Measurements from ENCODE around the gene PROM2.

PROM2 gene

GRCh38 chr2:95320344-95320712 is 46.1 kb downstream of the PROM2 start:
- no peak overlapping the region for H3K4me3 ChIP-seq (ENCODE audit: low read depth, low read length)
- DNase-seq (ENCODE audit: low read depth), result no peak

GRCh38 chr2:95320986-95321767 is 46.9 kb downstream of the PROM2 start:
- TF ChIP-seq CTCF (IDR thresholded peaks at IDR 0.05; ENCODE audit: low read depth, low read length, missing control alignments), result no peak
- no peak for DNase-seq (ENCODE audit: low read depth)
- H3K4me3 ChIP-seq (ENCODE audit: low read depth, low read length), result no peak overlapping the region

More at GRCh38 chr2:95320344-95320712, 46.1 kb downstream of the PROM2 start:
- no peak for TF ChIP-seq CTCF (IDR thresholded peaks at IDR 0.05; ENCODE audit: low read depth, low read length, missing control alignments)

- DNase-seq (ENCODE audit: low read depth), result no peak
- H3K4me3 ChIP-seq (ENCODE audit: low read depth, low read length), result no peak overlapping the region
- peak; percentile 52 for TF ChIP-seq CTCF (IDR thresholded peaks at IDR 0.05; ENCODE audit: low read depth, low read length, missing control alignments)
These were observed 49.3 kb downstream of the PROM2 start for GRCh38 chr2:95323347-95324155.

GRCh38 chr2:95325026-95325425 is 50.8 kb downstream of the PROM2 start:
- no peak for TF ChIP-seq CTCF (IDR thresholded peaks at IDR 0.05; ENCODE audit: low read depth, low read length, missing control alignments)
- no peak for DNase-seq (ENCODE audit: low read depth)

GRCh38 chr2:95325590-95326432 is 51.6 kb downstream of the PROM2 start:
- TF ChIP-seq CTCF (IDR thresholded peaks at IDR 0.05; ENCODE audit: low read depth, low read length, missing control alignments), result no peak
- no peak overlapping the region for H3K4me3 ChIP-seq (ENCODE audit: low read depth, low read length)

More at GRCh38 chr2:95325026-95325425, 50.8 kb downstream of the PROM2 start:
- H3K4me3 ChIP-seq (ENCODE audit: low read depth, low read length), result no peak overlapping the region

GRCh38 chr2:95326433-95327140 is 52.3 kb downstream of the PROM2 start:
- no peak for TF ChIP-seq CTCF (IDR thresholded peaks at IDR 0.05; ENCODE audit: low read depth, low read length, missing control alignments)

More at GRCh38 chr2:95325590-95326432, 51.6 kb downstream of the PROM2 start:
- no peak for DNase-seq (ENCODE audit: low read depth)

More at GRCh38 chr2:95326433-95327140, 52.3 kb downstream of the PROM2 start:
- H3K4me3 ChIP-seq (ENCODE audit: low read depth, low read length), result no peak overlapping the region
- DNase-seq (ENCODE audit: low read depth), result no peak
